ENCODE measurements around the gene CAMTA2. TPM values are rescaled to one million over a fixed set of nuclear protein-coding genes. Genes with fewer than 3 reads are reported as not detected.

CAMTA2 gene
- polyA plus RNA-seq, 1 donor (not counting 4 experiments of a cell fraction or from before 2014, with no cell fraction given) = 8.5 TPM

DNA sequence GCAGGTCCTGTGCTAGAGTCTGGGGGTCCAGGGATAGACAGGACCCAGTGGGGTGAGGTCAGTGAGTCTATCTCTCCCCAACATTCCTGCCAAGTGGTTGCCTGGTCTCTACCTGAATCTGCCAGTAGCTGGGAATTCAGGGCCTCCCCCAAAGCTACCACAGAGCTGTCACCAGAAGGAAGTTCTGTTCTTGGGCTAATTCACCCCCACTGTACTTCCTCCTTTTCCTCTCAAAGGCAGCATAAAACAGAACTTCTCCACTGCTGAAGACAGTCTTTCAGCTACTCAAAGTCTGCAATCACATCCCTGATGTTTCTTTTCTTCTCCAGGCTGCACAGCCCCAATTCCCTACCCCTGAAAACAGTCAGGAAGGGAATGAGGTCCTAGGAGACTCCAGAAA, 8.7 kb downstream of the CAMTA2 start:
- H4K20me1 ChIP-seq (ENCODE audit: control insufficient read depth, extremely low read depth, insufficient read depth, low read length) = no peaks in the 10 kb centered on the region
- FAIRE-seq (no peak), DNase-seq (ENCODE audit: low read depth, low spot score) (no peak)
- dilution Hi-C loops (cut with MboI; ENCODE audit: extremely low pct_ligation_motif_present, low sequenced_read_pairs) = no loop called here
- no peaks in the 10 kb centered on the region for H3K27me3 ChIP-seq (ENCODE audit: control insufficient read depth, extremely low read depth, insufficient read depth, low read length)
- H3K9me3 ChIP-seq (ENCODE audit: control insufficient read depth, low read depth, low read length) = no peaks in the 10 kb centered on the region
- no peaks in the 10 kb centered on the region for H3K79me2 ChIP-seq (ENCODE audit: control insufficient read depth, insufficient read depth, low read length)
- H3K4me1 ChIP-seq (ENCODE audit: control insufficient read depth, extremely low read depth, insufficient read depth, low read length) = no peaks in the 10 kb centered on the region
- H3K4me3 ChIP-seq (ENCODE audit: control insufficient read depth in 2 of 3, extremely low read depth in 1 of 3, insufficient read depth in 2 of 3, low read depth in 1 of 3, low read length in 3 of 3) = no peak overlapping the region
- H3K36me3 ChIP-seq (ENCODE audit: control insufficient read depth in 2 of 2, extremely low read depth in 1 of 2, insufficient read depth in 2 of 2, low read length in 2 of 2) = peaks cover 44 to 57% of the 10 kb centered on the region in 2 experiments
- H2AFZ ChIP-seq (ENCODE audit: control insufficient read depth, low read length) = no peak overlapping the region
- no peak overlapping the region for H3K27ac ChIP-seq (ENCODE audit: control insufficient read depth, insufficient read depth, low read length)
- H3K4me2 ChIP-seq (ENCODE audit: control insufficient read depth, extremely low read depth, insufficient read depth, low read depth, low read length) = no peak overlapping the region
- no peak overlapping the region for H3K9ac ChIP-seq (ENCODE audit: control insufficient read depth, extremely low read depth, insufficient read depth, low read length)
- TF ChIP-seq EZH2 (IDR thresholded peaks at IDR 0.05; ENCODE audit: low read length) = no peak
- TF ChIP-seq, protein P1, sequence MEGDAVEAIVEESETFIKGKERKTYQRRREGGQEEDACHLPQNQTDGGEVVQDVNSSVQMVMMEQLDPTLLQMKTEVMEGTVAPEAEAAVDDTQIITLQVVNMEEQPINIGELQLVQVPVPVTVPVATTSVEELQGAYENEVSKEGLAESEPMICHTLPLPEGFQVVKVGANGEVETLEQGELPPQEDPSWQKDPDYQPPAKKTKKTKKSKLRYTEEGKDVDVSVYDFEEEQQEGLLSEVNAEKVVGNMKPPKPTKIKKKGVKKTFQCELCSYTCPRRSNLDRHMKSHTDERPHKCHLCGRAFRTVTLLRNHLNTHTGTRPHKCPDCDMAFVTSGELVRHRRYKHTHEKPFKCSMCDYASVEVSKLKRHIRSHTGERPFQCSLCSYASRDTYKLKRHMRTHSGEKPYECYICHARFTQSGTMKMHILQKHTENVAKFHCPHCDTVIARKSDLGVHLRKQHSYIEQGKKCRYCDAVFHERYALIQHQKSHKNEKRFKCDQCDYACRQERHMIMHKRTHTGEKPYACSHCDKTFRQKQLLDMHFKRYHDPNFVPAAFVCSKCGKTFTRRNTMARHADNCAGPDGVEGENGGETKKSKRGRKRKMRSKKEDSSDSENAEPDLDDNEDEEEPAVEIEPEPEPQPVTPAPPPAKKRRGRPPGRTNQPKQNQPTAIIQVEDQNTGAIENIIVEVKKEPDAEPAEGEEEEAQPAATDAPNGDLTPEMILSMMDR (optimal IDR thresholded peaks at IDR 0.05 in 1 of 3, IDR thresholded peaks at IDR 0.05 in 1 of 3, conservative IDR thresholded peaks at IDR 0.05 in 1 of 3; ENCODE audit: extremely low read depth in 1 of 3, insufficient read depth in 2 of 3, low read length in 3 of 3) = no peak
- H3K9me1 ChIP-seq (ENCODE audit: control insufficient read depth, extremely low read depth, insufficient read depth, low read length) = no peaks in the 10 kb centered on the region

DNA sequence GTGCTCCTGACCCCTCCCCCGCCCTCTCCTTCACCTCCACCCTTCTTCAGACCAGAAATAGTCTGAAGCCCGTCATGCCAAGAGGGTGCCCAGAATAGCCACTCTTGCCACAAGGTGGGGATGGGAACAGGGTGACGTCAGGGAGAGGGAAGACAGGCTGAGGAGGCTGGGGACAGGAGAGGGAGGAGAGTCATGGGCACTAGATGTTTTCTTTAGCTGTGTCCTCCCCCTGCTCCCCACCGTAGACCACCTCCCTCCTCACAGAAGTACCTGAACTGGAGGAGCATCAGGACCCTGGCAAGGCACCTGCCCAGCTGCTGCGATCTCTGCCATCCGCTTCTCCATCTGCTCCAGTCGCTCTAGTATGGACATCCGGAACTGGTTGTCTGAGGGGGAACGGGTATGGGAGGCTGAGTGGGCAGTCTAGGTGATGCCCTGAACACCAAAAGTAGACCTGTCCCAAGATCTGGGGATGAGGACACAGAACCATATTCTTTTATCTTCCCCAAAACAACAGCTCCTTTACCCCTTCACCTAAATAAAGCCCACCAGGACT, 13.3 kb downstream of the CAMTA2 start:
- peaks cover 6% of the 10 kb centered on the region for H3K4me1 ChIP-seq (ENCODE audit: control insufficient read depth, extremely low read depth, insufficient read depth, low read length)
- dilution Hi-C loops (cut with MboI; ENCODE audit: extremely low pct_ligation_motif_present, low sequenced_read_pairs) = no loop called here
- H3K27me3 ChIP-seq (ENCODE audit: control insufficient read depth, extremely low read depth, insufficient read depth, low read length) = no peaks in the 10 kb centered on the region
- no peaks in the 10 kb centered on the region for H3K9me1 ChIP-seq (ENCODE audit: control insufficient read depth, extremely low read depth, insufficient read depth, low read length)
- H3K9ac ChIP-seq (ENCODE audit: control insufficient read depth, extremely low read depth, insufficient read depth, low read length) = no peak overlapping the region
- H3K4me2 ChIP-seq (ENCODE audit: control insufficient read depth, extremely low read depth, insufficient read depth, low read depth, low read length) = no peak overlapping the region
- no peaks in the 10 kb centered on the region for H3K79me2 ChIP-seq (ENCODE audit: control insufficient read depth, insufficient read depth, low read length)
- no peaks in the 10 kb centered on the region for H3K9me3 ChIP-seq (ENCODE audit: control insufficient read depth, low read depth, low read length)
- no peak overlapping the region for H3K27ac ChIP-seq (ENCODE audit: control insufficient read depth, insufficient read depth, low read length)
- DNase-seq (ENCODE audit: low read depth, low spot score) (no peak), FAIRE-seq (no peak)
- no peak overlapping the region for H3K4me3 ChIP-seq (ENCODE audit: control insufficient read depth in 2 of 3, extremely low read depth in 1 of 3, insufficient read depth in 2 of 3, low read depth in 1 of 3, low read length in 3 of 3)
- no peaks in the 10 kb centered on the region for H4K20me1 ChIP-seq (ENCODE audit: control insufficient read depth, extremely low read depth, insufficient read depth, low read length)
- TF ChIP-seq EZH2 (IDR thresholded peaks at IDR 0.05; ENCODE audit: low read length) = no peak
- TF ChIP-seq, protein P1 (optimal IDR thresholded peaks at IDR 0.05 in 1 of 3, IDR thresholded peaks at IDR 0.05 in 1 of 3, conservative IDR thresholded peaks at IDR 0.05 in 1 of 3; ENCODE audit: extremely low read depth in 1 of 3, insufficient read depth in 2 of 3, low read length in 3 of 3) = no peak
- H3K36me3 ChIP-seq (ENCODE audit: control insufficient read depth in 2 of 2, extremely low read depth in 1 of 2, insufficient read depth in 2 of 2, low read length in 2 of 2) = peaks cover 42 to 56% of the 10 kb centered on the region in 2 experiments
- no peak overlapping the region for H2AFZ ChIP-seq (ENCODE audit: control insufficient read depth, low read length)
